Activated naive CD8-positive, alpha-beta T cell (primary cell): ENCODE data around the gene PTPRZ1.

Experiments used
- H3K27ac Mint-ChIP-seq: one replicate; pipeline ENCODE4 v1.8.0; 2021; ENCODE audit warnings: mixed read lengths
- H3K27me3 Mint-ChIP-seq: one replicate; pipeline ENCODE4 v1.8.0; 2021; ENCODE audit warnings: mixed read lengths
- H3K36me3 Mint-ChIP-seq: one replicate; pipeline ENCODE4 v1.8.0; 2021; ENCODE audit warnings: mixed read lengths
- H3K4me1 Mint-ChIP-seq: one replicate; pipeline ENCODE4 v1.8.0; 2021; ENCODE audit warnings: low read depth, mixed read lengths
- H3K4me3 Mint-ChIP-seq: one replicate; pipeline ENCODE4 v1.8.0; 2021; ENCODE audit warnings: mild to moderate bottlenecking, mixed read lengths
- H3K9me3 Mint-ChIP-seq: one replicate; pipeline ENCODE4 v1.8.0; 2021; ENCODE audit warnings: low read depth, mixed read lengths

The PTPRZ1 gene

DNA sequence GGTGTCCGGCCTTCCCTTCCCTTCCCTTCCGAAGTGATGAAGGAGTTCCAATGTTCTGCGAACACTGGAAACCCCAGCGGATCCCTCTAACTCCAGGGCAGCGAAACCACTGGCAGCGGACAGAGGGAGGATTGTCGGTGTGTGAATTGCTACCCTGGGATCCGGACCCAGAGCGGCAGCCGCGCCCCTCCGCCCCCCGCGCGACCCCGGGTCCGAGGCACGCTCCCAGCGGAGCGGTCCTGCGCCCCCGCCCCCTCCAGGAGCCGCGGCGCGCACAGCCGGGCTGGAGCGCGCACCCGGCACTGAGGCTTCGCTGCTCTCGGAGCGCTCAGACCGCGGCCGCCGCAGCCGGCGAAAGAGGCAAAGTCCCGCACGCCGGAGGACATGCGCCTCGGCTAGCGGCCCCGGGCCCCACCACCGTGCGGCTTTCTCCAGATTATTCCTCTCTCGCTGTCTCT is at the start of gene PTPRZ1:
Gene PTPRZ1, plus strand, starts transcription at position 331 of the 458 bp plus-strand sequence. CDS start 339 bp downstream, outside the sequence.
- no peaks in the 10 kb centered on the region for H3K36me3 Mint-ChIP-seq
- no peaks in the 10 kb centered on the region for H3K9me3 Mint-ChIP-seq
- H3K4me3 Mint-ChIP-seq = peak within 1 kb of the TSS; percentile 0
- H3K4me1 Mint-ChIP-seq = peaks cover 4% of the 10 kb centered on the region
- H3K27me3 Mint-ChIP-seq = peaks cover 22% of the 10 kb centered on the region
- no peak within 1 kb of the TSS for H3K27ac Mint-ChIP-seq

DNA sequence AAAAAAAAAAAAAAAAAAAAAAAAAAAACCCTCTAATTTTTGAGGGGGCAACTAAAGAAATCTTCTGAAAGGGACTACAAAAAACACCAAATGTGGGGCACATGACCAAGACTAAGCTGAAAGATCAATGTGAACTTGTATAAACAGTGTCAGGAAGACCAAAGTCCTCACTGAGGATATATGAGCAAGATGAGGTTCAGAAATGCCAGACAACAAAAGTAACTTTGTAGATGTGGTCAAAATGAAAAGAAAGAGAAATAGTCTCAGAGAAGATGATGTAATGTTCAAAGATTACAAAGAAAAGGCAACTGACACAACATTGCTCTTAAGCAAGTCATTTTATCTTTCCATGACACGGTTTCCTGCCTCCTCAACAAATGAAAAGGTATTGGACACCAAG is 48.7 kb upstream of the PTPRZ1 start:
- Mint-ChIP-seq H3K36me3 (no peaks in the 10 kb centered on the region), H3K27ac (no peak overlapping the region), H3K27me3 (no peaks in the 10 kb centered on the region), H3K9me3 (no peaks in the 10 kb centered on the region), H3K4me3 (no peak overlapping the region), H3K4me1 (no peaks in the 10 kb centered on the region)

- no peaks in the 10 kb centered on the region for H3K4me1 Mint-ChIP-seq
- peaks cover 4% of the 10 kb centered on the region for H3K9me3 Mint-ChIP-seq
- no peak overlapping the region for H3K27ac Mint-ChIP-seq
Measured at GRCh38 chr7:121831351-121831750, 41.6 kb upstream of the PTPRZ1 start.

GRCh38 chr7:121831801-121832200 is 41.2 kb upstream of the PTPRZ1 start:
- Mint-ChIP-seq H3K4me1 (no peaks in the 10 kb centered on the region), H3K36me3 (no peaks in the 10 kb centered on the region), H3K4me3 (no peak overlapping the region), H3K27ac (no peak overlapping the region), H3K27me3 (no peaks in the 10 kb centered on the region), H3K9me3 (peaks cover 4% of the 10 kb centered on the region)

More at GRCh38 chr7:121831351-121831750, 41.6 kb upstream of the PTPRZ1 start:
- H3K27me3 Mint-ChIP-seq = no peaks in the 10 kb centered on the region
- H3K36me3 Mint-ChIP-seq = no peaks in the 10 kb centered on the region
- no peak overlapping the region for H3K4me3 Mint-ChIP-seq

DNA sequence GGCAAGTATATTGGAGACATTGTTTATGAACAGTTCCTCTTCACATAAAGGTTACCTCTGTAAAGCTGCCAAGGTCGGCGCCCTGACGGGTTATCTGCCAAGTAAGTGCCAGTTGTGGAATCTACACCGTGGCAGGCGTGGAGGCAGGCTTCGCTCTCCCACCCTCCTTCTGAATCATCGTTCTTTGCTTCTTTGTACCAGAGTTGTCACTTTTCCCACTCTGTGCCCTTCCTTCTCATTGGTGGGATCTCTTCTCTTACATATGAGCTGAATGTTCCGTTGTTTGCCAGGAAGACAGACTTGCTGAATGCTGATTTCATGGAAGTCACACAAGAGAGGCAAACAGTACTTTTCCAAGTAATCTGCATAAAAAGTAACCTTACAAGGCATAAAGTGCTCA is 40.6 kb upstream of the PTPRZ1 start:
- Mint-ChIP-seq H3K4me3 (no peak overlapping the region), H3K27ac (no peak overlapping the region), H3K36me3 (no peaks in the 10 kb centered on the region), H3K9me3 (peaks cover 4% of the 10 kb centered on the region), H3K27me3 (no peaks in the 10 kb centered on the region), H3K4me1 (no peaks in the 10 kb centered on the region)

DNA sequence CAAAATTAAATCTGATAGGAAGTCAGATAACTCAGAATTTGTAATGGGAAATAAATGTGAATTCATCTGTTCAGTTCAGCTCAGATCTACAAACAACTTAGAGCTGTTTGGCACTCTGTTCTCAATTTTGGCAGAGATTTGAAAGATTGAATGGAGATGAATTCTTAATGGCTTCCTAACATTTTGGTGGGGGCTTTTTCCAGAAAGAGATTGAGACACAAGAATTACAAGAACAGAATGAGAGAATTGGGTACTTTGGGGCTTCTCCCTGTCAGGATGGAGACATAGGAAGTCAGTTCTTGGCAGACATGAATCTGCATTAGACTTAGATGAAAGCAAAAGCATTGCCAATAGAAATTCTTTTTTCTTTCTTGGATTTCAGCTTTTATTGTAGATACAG is 39.0 kb upstream of the PTPRZ1 start:
- Mint-ChIP-seq H3K9me3 (peaks cover 4% of the 10 kb centered on the region), H3K4me1 (no peaks in the 10 kb centered on the region), H3K27ac (no peak overlapping the region), H3K27me3 (no peaks in the 10 kb centered on the region), H3K4me3 (no peak overlapping the region), H3K36me3 (no peaks in the 10 kb centered on the region)

DNA sequence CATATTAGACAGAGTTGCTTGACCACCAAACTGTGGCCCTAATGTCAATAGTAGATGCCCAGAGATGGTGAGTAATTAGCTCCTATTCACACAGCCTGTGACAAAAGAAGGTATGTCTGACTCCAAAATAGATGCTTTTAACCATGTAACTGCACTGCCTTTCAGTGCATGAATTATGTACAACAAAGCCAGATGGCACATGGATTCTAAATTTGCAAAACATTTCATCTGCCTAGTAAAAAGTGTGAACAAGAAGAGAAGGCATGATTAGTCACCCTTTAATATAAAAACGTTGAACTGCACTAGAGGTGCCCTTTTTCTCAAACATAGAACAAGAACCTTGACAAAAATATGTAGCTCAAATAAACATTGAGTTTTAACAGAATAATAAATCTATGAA is 35.5 kb upstream of the PTPRZ1 start:
- Mint-ChIP-seq H3K4me1 (no peaks in the 10 kb centered on the region), H3K27me3 (no peaks in the 10 kb centered on the region), H3K9me3 (no peaks in the 10 kb centered on the region), H3K36me3 (no peaks in the 10 kb centered on the region), H3K27ac (no peak overlapping the region), H3K4me3 (no peak overlapping the region)

DNA sequence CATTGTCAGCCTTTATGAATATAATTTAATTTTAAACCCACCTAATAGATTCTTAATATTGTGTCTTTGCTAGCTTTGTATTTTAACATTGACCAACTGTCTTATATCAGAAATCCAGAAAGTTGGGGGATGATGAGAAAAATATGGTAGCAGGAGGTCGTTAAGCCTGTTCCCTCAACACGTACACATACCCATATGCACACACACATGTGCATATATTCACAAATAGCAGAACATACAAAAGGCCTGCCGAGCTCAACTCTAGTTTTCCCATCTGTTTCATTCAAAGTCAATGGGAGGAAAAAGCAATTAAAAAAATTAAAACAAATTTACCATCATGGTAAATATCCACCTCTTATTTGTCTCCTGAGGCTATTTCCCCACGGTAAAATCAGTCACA is 25.9 kb upstream of the PTPRZ1 start:
- peaks cover 11% of the 10 kb centered on the region for H3K9me3 Mint-ChIP-seq
- no peak overlapping the region for H3K27ac Mint-ChIP-seq
- no peaks in the 10 kb centered on the region for H3K27me3 Mint-ChIP-seq
- H3K4me1 Mint-ChIP-seq = no peaks in the 10 kb centered on the region
- no peaks in the 10 kb centered on the region for H3K36me3 Mint-ChIP-seq
- H3K4me3 Mint-ChIP-seq = no peak overlapping the region

DNA sequence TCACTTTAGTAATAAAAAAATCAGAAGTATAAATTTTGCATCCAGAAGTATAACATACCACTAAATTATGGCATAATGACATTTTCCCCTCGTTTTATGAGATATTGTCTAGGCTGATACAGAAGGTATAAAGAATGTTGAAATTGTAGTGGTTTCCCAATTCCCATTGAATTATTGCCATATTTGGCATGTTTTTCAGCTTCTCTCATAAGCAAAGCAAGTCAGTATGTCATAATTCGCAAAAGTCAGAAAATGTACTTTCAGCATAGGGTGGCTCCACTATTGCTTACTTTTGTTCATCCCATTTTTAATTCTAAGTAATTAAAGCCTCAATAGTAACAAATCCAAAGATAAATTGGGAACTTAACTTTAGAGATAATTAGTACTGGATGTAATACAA is 19.7 kb upstream of the PTPRZ1 start:
- Mint-ChIP-seq H3K4me3 (no peak overlapping the region), H3K9me3 (peaks cover 10% of the 10 kb centered on the region), H3K27ac (no peak overlapping the region), H3K36me3 (no peaks in the 10 kb centered on the region), H3K4me1 (no peaks in the 10 kb centered on the region), H3K27me3 (no peaks in the 10 kb centered on the region)

DNA sequence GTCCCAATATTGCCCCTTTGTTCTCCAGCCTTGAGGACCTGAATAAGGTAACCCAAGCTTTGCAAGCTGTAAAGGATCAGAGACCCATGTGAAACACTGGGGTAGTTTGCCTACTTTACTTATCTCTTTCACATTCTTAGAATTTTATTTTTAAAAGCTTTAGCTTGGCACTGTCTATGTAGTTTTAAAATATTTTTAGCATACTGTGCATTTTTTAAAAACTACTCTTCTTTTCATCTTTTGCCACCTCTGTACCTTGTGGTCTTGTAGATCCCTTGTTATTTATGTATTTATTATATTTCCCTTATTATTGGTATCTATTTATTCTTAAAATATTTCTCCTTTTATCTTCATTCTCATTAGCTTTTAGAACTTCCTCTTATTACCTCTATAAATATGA is 12.0 kb upstream of the PTPRZ1 start:
- H3K36me3 Mint-ChIP-seq = no peaks in the 10 kb centered on the region
- no peaks in the 10 kb centered on the region for H3K4me1 Mint-ChIP-seq
- H3K27ac Mint-ChIP-seq = no peak overlapping the region
- H3K27me3 Mint-ChIP-seq = no peaks in the 10 kb centered on the region
- no peaks in the 10 kb centered on the region for H3K9me3 Mint-ChIP-seq
- H3K4me3 Mint-ChIP-seq = no peak overlapping the region

DNA sequence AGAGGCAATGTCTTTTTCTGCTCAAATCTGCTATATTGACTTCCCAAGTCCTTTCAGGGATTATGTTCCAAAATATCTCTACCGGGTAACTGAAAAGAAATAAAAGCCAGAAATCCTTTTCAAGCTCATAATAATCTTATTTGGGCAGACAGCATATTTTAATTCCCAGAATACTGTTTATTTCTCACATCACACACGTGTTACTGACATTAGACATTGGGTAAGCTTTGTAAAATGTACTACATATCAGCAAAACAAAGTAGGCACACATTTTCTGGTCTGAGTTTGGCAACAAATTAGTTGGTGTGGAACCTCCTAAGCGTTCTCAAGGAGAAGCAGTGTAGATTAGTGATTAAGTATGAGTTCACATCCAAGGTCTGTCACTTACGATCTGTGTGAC is 10.4 kb upstream of the PTPRZ1 start:
- Mint-ChIP-seq H3K27ac (no peak overlapping the region), H3K27me3 (no peaks in the 10 kb centered on the region), H3K36me3 (no peaks in the 10 kb centered on the region), H3K4me3 (no peak overlapping the region), H3K4me1 (no peaks in the 10 kb centered on the region), H3K9me3 (no peaks in the 10 kb centered on the region)

GRCh38 chr7:121871188-121871587 is 1.8 kb upstream of the PTPRZ1 start:
- Mint-ChIP-seq H3K27ac (no peak overlapping the region), H3K4me3 (no peak overlapping the region), H3K4me1 (peaks cover 4% of the 10 kb centered on the region), H3K36me3 (no peaks in the 10 kb centered on the region), H3K27me3 (peaks cover 19% of the 10 kb centered on the region), H3K9me3 (no peaks in the 10 kb centered on the region)

DNA sequence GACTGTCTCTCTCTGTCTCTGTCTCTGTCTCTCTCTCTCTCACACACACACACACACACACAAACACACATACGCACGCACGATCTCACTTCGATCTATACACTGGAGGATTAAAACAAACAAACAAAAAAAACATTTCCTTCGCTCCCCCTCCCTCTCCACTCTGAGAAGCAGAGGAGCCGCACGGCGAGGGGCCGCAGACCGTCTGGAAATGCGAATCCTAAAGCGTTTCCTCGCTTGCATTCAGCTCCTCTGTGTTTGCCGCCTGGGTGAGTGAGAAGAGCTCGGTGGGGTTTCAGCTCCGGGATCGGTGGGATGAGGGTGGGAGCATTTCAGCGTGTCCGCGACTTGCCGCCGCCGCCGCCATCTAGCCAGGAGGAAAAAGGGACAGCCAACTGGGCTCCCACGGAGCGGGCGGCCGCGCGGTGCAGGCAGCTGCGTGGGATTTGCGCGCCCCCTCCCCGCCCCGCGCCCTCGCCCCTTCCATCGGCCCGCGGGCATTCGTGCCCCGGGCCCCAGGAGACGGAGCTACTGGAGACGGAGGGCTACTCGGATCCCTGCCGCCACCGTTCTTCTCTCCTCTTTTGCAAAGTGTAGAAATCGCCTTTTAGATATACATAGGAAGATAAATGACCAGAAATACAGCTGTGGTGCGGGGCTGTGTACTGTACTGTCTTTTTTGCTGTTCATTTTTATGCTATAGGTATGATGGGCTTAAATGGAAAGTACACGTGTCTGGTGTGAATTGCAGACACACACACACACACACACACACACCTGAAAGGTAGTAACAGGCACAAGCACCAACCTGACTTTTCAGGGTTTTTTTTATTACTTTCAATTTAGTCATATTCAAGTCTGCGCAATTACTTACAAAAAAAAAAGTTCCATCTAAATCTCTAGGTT is 581 bp downstream of the PTPRZ1 start:
- Mint-ChIP-seq H3K27me3 (peaks cover 22% of the 10 kb centered on the region), H3K4me1 (peaks cover 4% of the 10 kb centered on the region), H3K4me3 (peak overlapping the region; percentile 0), H3K9me3 (no peaks in the 10 kb centered on the region), H3K27ac (no peak overlapping the region), H3K36me3 (no peaks in the 10 kb centered on the region)

DNA sequence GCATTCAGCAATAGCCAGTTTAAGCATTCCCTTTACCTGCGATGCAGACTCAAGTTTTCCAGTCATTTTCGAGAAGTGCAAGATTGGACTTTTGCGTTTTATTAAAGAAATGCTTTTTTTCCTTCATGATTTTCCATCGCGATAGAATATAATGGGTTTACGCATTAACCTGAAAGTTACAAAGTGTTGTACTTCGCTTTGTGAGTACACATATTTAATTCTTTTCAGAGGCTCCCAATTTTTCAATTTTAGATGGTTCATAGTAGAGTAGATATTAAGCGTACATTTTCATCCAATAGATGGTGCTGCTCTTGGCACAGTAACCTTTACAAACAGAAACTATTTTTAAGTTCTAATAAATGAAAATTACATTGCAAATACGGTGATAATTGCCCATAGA is 1.3 kb downstream of the PTPRZ1 start:
- H3K4me3 Mint-ChIP-seq = no peak overlapping the region

GRCh38 chr7:121875203-121875602 is 2.2 kb downstream of the PTPRZ1 start:
- peaks cover 22% of the 10 kb centered on the region for H3K27me3 Mint-ChIP-seq
- no peaks in the 10 kb centered on the region for H3K36me3 Mint-ChIP-seq
- H3K9me3 Mint-ChIP-seq = no peaks in the 10 kb centered on the region
- H3K4me1 Mint-ChIP-seq = peaks cover 4% of the 10 kb centered on the region
- H3K4me3 Mint-ChIP-seq = no peak overlapping the region
- no peak overlapping the region for H3K27ac Mint-ChIP-seq

More for the DNA sequence above, 1.3 kb downstream of the PTPRZ1 start:
- Mint-ChIP-seq H3K9me3 (no peaks in the 10 kb centered on the region), H3K36me3 (no peaks in the 10 kb centered on the region), H3K27me3 (peaks cover 22% of the 10 kb centered on the region), H3K4me1 (peaks cover 4% of the 10 kb centered on the region), H3K27ac (no peak overlapping the region)
